GM19351 (cell line): ENCODE data around the gene IL16.

Source experiments
- ATAC-seq: cut with Tn5 transposase; IDR thresholded peaks from one replicate; pipeline ENCODE4 v1.9.1; 2021; ENCODE audit warnings: mild to moderate bottlenecking, moderate library complexity; ENCODE audit not compliant: unreplicated experiment

IL16 gene

GRCh38 chr15:81174125-81174791 lies 22.4 kb upstream of the IL16 start:
- no peak for ATAC-seq

GRCh38 chr15:81174792-81175327 lies 21.8 kb upstream of the IL16 start:
- ATAC-seq = no peak

GRCh38 chr15:81175496-81175895 lies 21.2 kb upstream of the IL16 start:
- ATAC-seq = no peak

- no peak for ATAC-seq
These were observed 20.3 kb upstream of the IL16 start for GRCh38 chr15:81176291-81176893.

GRCh38 chr15:81178365-81178764 lies 18.3 kb upstream of the IL16 start:
- ATAC-seq = no peak

GRCh38 chr15:81181220-81181619 lies 15.5 kb upstream of the IL16 start:
- ATAC-seq = no peak

- ATAC-seq = no peak
These were observed 14.5 kb upstream of the IL16 start for GRCh38 chr15:81182031-81182755.

- ATAC-seq = no peak
These were observed 13.8 kb upstream of the IL16 start for GRCh38 chr15:81182756-81183438.

- ATAC-seq = no peak
These were observed 13.3 kb upstream of the IL16 start for GRCh38 chr15:81183439-81183775.

GRCh38 chr15:81184188-81184587 lies 12.5 kb upstream of the IL16 start:
- ATAC-seq = no peak

- ATAC-seq = no peak
These were observed 10.9 kb upstream of the IL16 start for GRCh38 chr15:81185631-81186295.

GRCh38 chr15:81188354-81188753 lies 8.3 kb upstream of the IL16 start:
- ATAC-seq = no peak

GRCh38 chr15:81189583-81190283 lies 6.9 kb upstream of the IL16 start:
- ATAC-seq = no peak

GRCh38 chr15:81190922-81191507 lies 5.7 kb upstream of the IL16 start:
- ATAC-seq = no peak

GRCh38 chr15:81191701-81192100 lies 5.0 kb upstream of the IL16 start:
- ATAC-seq = no peak

- no peak for ATAC-seq
These were observed 2.0 kb upstream of the IL16 start for GRCh38 chr15:81194723-81195122.

- ATAC-seq = no peak
These were observed 1.3 kb upstream of the IL16 start for GRCh38 chr15:81195339-81195864.

- no peak for ATAC-seq
These were observed 564 bp downstream of the IL16 start for GRCh38 chr15:81197255-81197630.

GRCh38 chr15:81197688-81198281 lies 1.1 kb downstream of the IL16 start:
- no peak for ATAC-seq
